Mesenchymal stem cell (in vitro differentiated cells and primary cell): Measurements from ENCODE around the gene SEMA4D.

ENCODE experiments used
- DNase-seq: peaks from one replicate; pipeline ENCODE4 v3.0.0-alpha.2; 2013
- H2AFZ ChIP-seq: one replicate; pipeline ENCODE4 v1.6.1; 2013; ENCODE audit warnings: low read depth, mild to moderate bottlenecking, control low read depth, inconsistent platforms, low read length, moderate library complexity
- H2AK5ac ChIP-seq: 2 replicates; pipeline ENCODE4 v1.6.1; 2013; ENCODE audit warnings: low read length, moderate library complexity, mild to moderate bottlenecking, inconsistent platforms; ENCODE audit not compliant: severe bottlenecking
- H2BK120ac ChIP-seq: one replicate; pipeline ENCODE4 v1.6.1; 2013; ENCODE audit warnings: low read depth, mild to moderate bottlenecking, inconsistent platforms, low read length, moderate library complexity
- H2BK12ac ChIP-seq, 2 experiments: one replicate each; pipeline ENCODE4 v1.6.1; 2013; ENCODE audit warnings: inconsistent platforms in 2 of 2, low read length in 2 of 2, mild to moderate bottlenecking in 2 of 2, moderate library complexity in 2 of 2, control low read depth in 1 of 2
- H2BK15ac ChIP-seq: one replicate; pipeline ENCODE4 v1.6.1; 2013; ENCODE audit warnings: mild to moderate bottlenecking, low read depth, inconsistent platforms; ENCODE audit not compliant: poor library complexity, severe bottlenecking
- H2BK5ac ChIP-seq: 2 replicates; pipeline ENCODE4 v1.6.1; 2013; ENCODE audit warnings: low read depth, mild to moderate bottlenecking, low read length, control low read depth, inconsistent platforms; ENCODE audit not compliant: poor library complexity, severe bottlenecking
- H3K14ac ChIP-seq, 2 experiments: one replicate each; pipeline ENCODE4 v1.6.1; 2013; ENCODE audit warnings: inconsistent platforms in 2 of 2, low read length in 2 of 2, control low read depth in 1 of 2, mild to moderate bottlenecking in 1 of 2, moderate library complexity in 1 of 2
- H3K18ac ChIP-seq, 2 experiments: one replicate each; pipeline ENCODE4 v1.6.1; 2013; ENCODE audit warnings: inconsistent platforms in 2 of 2, low read length in 2 of 2, control low read depth in 1 of 2, low read depth in 1 of 2, mild to moderate bottlenecking in 1 of 2
- H3K23ac ChIP-seq, 2 experiments: one replicate each; pipeline ENCODE4 v1.6.1; 2013; ENCODE audit warnings: inconsistent platforms in 2 of 2, low read length in 2 of 2, mild to moderate bottlenecking in 2 of 2, moderate library complexity in 2 of 2, control low read depth in 1 of 2
- H3K27ac ChIP-seq: 2 replicates; pipeline ENCODE4 v1.5.1; 2013; ENCODE audit warnings: mild to moderate bottlenecking, moderate library complexity, low read length, control low read depth, inconsistent platforms; ENCODE audit not compliant: poor library complexity, severe bottlenecking
- H3K27me3 ChIP-seq, 2 experiments: 2 replicates each; pipeline versions ENCODE4 v1.6.1 to v1.7.0; 2013; ENCODE audit warnings: low read length in 2 of 2, mild to moderate bottlenecking in 2 of 2, moderate library complexity in 2 of 2, control low read depth in 1 of 2, inconsistent platforms in 1 of 2; ENCODE audit not compliant: control insufficient read depth in 1 of 2, insufficient read depth in 1 of 2
- H3K36me3 ChIP-seq, 2 experiments: 2 replicates each; pipeline versions ENCODE4 v1.6.1 to v1.7.0; 2013; ENCODE audit warnings: low read length in 2 of 2, control low read depth in 1 of 2, inconsistent platforms in 1 of 2, low read depth in 1 of 2, mild to moderate bottlenecking in 1 of 2; ENCODE audit not compliant: insufficient read depth in 2 of 2, control insufficient read depth in 1 of 2
- H3K4ac ChIP-seq, 2 experiments: one replicate each; pipeline ENCODE4 v1.6.1; 2013; ENCODE audit warnings: inconsistent platforms in 2 of 2, low read length in 2 of 2, mild to moderate bottlenecking in 2 of 2, moderate library complexity in 2 of 2, control low read depth in 1 of 2, low read depth in 1 of 2
- H3K4me1 ChIP-seq: 2 replicates; pipeline ENCODE4 v1.6.1; 2013; ENCODE audit warnings: low read depth, low read length, control low read depth; ENCODE audit not compliant: control insufficient read depth, insufficient read depth
- H3K4me2 ChIP-seq: 2 replicates; pipeline ENCODE4 v1.6.1; 2013; ENCODE audit warnings: low read length, mild to moderate bottlenecking, inconsistent platforms; ENCODE audit not compliant: poor library complexity, severe bottlenecking
- H3K4me3 ChIP-seq, 2 experiments: 2 replicates each; pipeline versions ENCODE4 v1.5.1 to v1.7.0; 2013; ENCODE audit warnings: low read length in 2 of 2, mild to moderate bottlenecking in 2 of 2, control low read depth in 1 of 2, low read depth in 1 of 2; ENCODE audit not compliant: insufficient read depth in 1 of 2
- H3K79me1 ChIP-seq: replicated peaks from 2 replicates; pipeline ENCODE4 v1.6.1; 2013; ENCODE audit warnings: mild to moderate bottlenecking, control low read depth, low read length, inconsistent platforms; ENCODE audit not compliant: poor library complexity, severe bottlenecking
- H3K9ac ChIP-seq: 2 replicates; pipeline ENCODE4 v1.7.0; 2013; ENCODE audit warnings: mild to moderate bottlenecking, low read length, moderate library complexity
- H3K9me3 ChIP-seq: 2 replicates; pipeline ENCODE4 v1.7.0; 2013; ENCODE audit warnings: mild to moderate bottlenecking, low read length; ENCODE audit not compliant: control insufficient read depth
- H4K8ac ChIP-seq: one replicate; pipeline ENCODE4 v1.6.1; 2013; ENCODE audit warnings: inconsistent platforms, mild to moderate bottlenecking, low read length, moderate library complexity
- H4K91ac ChIP-seq: one replicate; pipeline ENCODE4 v1.6.1; 2013; ENCODE audit warnings: mild to moderate bottlenecking, low read length, inconsistent platforms
- whole genome bisulfite sequencing: methylation state at CpG from one replicate; pipeline ENCODE4 v1.1.7; 2013; ENCODE audit warnings: mixed read lengths; 5-methylcytosine and 5-hydroxymethylcytosine counted together

SEMA4D gene

DNA sequence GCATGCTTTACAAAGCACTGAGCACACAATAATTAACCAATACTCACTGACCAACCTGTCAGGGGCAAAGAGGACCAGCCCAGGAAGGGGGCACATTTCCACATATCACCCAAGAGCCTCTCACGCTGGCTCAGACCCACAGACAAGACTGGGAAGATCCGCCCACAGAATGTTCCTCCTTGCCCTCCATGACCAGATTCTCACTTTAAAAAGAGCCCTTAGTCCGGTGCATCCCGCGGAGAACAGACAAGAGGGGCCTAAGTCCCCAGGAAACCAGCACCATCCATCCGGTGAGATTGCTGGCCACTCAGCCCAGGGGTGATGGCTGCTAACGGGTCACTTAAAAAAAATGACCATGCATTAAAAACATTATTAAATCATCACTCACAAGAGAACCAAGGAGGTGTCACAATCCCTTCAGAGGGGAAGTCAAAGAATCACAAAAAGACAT is 32.9 kb downstream of the SEMA4D start:
- Histone ChIP-seq H3K14ac (no peak overlapping the region), H3K9me3 (no peaks in the 10 kb centered on the region), H3K27ac (peak overlapping the region; percentile 64), H4K91ac (no peak overlapping the region), H3K36me3 (peaks cover 0 to under 1% of the 10 kb centered on the region in 2 experiments), H2AFZ (no peak overlapping the region), H3K4me2 (no peak overlapping the region), H3K4me1 (peaks cover 39% of the 10 kb centered on the region), H2BK15ac (no peak overlapping the region), H3K18ac (no peak overlapping the region), H4K8ac (no peak overlapping the region), H2AK5ac (peak overlapping the region; percentile 23), H2BK5ac (peak overlapping the region; percentile 11), H3K27me3 (peaks cover 0 to 24% of the 10 kb centered on the region in 2 experiments), H3K4ac (no peak overlapping the region), H3K9ac (no peak overlapping the region), H2BK12ac (no peak overlapping the region), H3K4me3 (no peak overlapping the region), H3K23ac (no peak overlapping the region), H2BK120ac (no peak overlapping the region), H3K79me1 (peaks cover 12% of the 10 kb centered on the region)
- no peak for DNase-seq
- 93% methylated on average over 6 of the region's 7 CpGs for WGBS

DNA sequence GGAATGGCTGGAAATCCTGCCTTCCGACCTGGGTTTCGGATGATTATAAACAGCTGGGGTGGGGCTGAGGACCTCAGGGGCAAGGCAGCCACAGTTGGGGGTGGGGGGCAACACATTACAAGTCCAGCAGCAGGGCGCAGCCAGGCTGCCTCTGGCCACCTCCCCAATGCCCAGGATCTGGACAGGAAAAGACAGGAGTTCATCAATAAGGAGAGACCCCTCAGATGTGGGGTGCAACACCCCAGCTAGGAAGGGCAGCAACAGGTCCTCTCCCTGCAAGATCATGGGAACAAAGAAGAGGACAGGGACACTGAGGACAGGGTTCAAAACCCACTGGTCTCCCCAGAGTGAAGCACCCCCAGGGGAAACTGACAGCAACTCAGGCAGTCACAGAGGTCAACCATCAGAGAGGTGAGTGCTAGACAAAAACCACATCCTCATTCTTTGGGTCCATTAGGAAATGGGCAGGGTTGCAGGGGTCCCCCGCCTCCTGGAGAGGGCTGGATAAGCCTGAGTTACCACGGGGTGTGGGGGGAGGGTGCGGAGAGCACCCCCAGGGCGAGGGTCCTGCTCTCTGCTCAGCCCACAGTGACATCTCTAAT is 33.5 kb downstream of the SEMA4D start:
- H4K91ac ChIP-seq: peak overlapping the region; percentile 65
- H2BK5ac ChIP-seq: no peak overlapping the region
- H3K4ac ChIP-seq: no peak overlapping the region
- DNase-seq: no peak
- peaks cover 0 to 3% of the 10 kb centered on the region in 2 experiments for H3K36me3 ChIP-seq
- peak overlapping the region; percentile 95 for H2AK5ac ChIP-seq
- H3K18ac ChIP-seq: peak overlapping the region in 1 of 2 experiments; percentile 32
- no peak overlapping the region for H2BK15ac ChIP-seq
- no peak overlapping the region for H2BK12ac ChIP-seq
- no peak overlapping the region for H3K14ac ChIP-seq
- H3K9ac ChIP-seq: no peak overlapping the region
- peaks cover 0 to 19% of the 10 kb centered on the region in 2 experiments for H3K27me3 ChIP-seq
- H3K23ac ChIP-seq: no peak overlapping the region
- WGBS: 81% methylated on average over 6 of the region's 7 CpGs
- no peak overlapping the region for H2AFZ ChIP-seq
- no peak overlapping the region for H4K8ac ChIP-seq
- no peak overlapping the region for H3K4me3 ChIP-seq
- no peaks in the 10 kb centered on the region for H3K9me3 ChIP-seq
- H2BK120ac ChIP-seq: no peak overlapping the region
- peak overlapping the region; percentile 27 for H3K4me2 ChIP-seq
- H3K4me1 ChIP-seq: peaks cover 44% of the 10 kb centered on the region
- H3K79me1 ChIP-seq: peaks cover 19% of the 10 kb centered on the region
- H3K27ac ChIP-seq: peak overlapping the region; percentile 64

GRCh38 chr9:89462817-89463683 is 34.9 kb downstream of the SEMA4D start:
- Histone ChIP-seq H2BK5ac (no peak overlapping the region), H2AK5ac (peak overlapping the region; percentile 80), H2BK12ac (no peak overlapping the region), H3K4me2 (no peak overlapping the region), H2BK120ac (no peak overlapping the region), H3K36me3 (peaks cover 0 to 10% of the 10 kb centered on the region in 2 experiments), H3K79me1 (peaks cover 26% of the 10 kb centered on the region), H3K4me3 (no peak overlapping the region), H4K8ac (no peak overlapping the region), H3K9me3 (no peaks in the 10 kb centered on the region), H3K4ac (no peak overlapping the region), H3K14ac (no peak overlapping the region), H2BK15ac (no peak overlapping the region), H3K27me3 (peaks cover 0 to 16% of the 10 kb centered on the region in 2 experiments), H3K27ac (no peak overlapping the region), H3K4me1 (peaks cover 42% of the 10 kb centered on the region), H2AFZ (no peak overlapping the region), H3K18ac (no peak overlapping the region), H3K9ac (no peak overlapping the region), H4K91ac (no peak overlapping the region), H3K23ac (no peak overlapping the region)
- WGBS: 96% methylated on average over 8 of the region's 9 CpGs
- no peak for DNase-seq

DNA sequence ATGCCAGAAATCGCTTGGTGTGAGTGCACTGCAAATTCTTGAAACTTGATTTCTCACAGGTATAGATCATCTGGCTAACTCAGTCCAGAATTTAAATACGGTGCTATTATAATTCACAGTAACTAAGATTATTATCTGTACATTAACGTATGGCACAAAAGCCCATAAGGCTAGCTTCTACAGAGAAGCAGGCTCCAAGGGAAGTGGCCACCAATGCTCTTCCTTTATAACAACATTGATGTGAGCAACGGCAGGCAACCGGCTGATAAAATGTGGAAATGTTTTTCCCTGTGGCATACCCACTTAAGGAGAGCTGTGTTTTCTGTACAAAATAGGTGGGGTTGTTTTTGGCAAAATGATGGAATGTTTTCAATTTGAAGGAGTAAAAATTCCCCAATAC is 35.7 kb downstream of the SEMA4D start:
- H2AK5ac ChIP-seq: no peak overlapping the region
- peaks cover 25% of the 10 kb centered on the region for H3K79me1 ChIP-seq
- H2BK15ac ChIP-seq: no peak overlapping the region
- H2AFZ ChIP-seq: no peak overlapping the region
- H4K91ac ChIP-seq: no peak overlapping the region
- H4K8ac ChIP-seq: no peak overlapping the region
- H3K9me3 ChIP-seq: no peaks in the 10 kb centered on the region
- H3K4me1 ChIP-seq: peaks cover 38% of the 10 kb centered on the region
- no peak for DNase-seq
- no peak overlapping the region for H2BK5ac ChIP-seq
- no peak overlapping the region for H2BK120ac ChIP-seq
- WGBS: 76% methylated on average over 4 of the region's 5 CpGs
- H3K4me2 ChIP-seq: no peak overlapping the region
- H3K4me3 ChIP-seq: no peak overlapping the region
- no peak overlapping the region for H2BK12ac ChIP-seq
- H3K36me3 ChIP-seq: peaks cover 0 to 15% of the 10 kb centered on the region in 2 experiments
- H3K27ac ChIP-seq: no peak overlapping the region
- no peak overlapping the region for H3K23ac ChIP-seq
- no peak overlapping the region for H3K18ac ChIP-seq
- H3K14ac ChIP-seq: no peak overlapping the region
- no peak overlapping the region for H3K4ac ChIP-seq
- no peak overlapping the region for H3K9ac ChIP-seq
- H3K27me3 ChIP-seq: peaks cover 0 to 16% of the 10 kb centered on the region in 2 experiments
